ENCODE results near the gene ZRANB1.

Gene ZRANB1

DNA sequence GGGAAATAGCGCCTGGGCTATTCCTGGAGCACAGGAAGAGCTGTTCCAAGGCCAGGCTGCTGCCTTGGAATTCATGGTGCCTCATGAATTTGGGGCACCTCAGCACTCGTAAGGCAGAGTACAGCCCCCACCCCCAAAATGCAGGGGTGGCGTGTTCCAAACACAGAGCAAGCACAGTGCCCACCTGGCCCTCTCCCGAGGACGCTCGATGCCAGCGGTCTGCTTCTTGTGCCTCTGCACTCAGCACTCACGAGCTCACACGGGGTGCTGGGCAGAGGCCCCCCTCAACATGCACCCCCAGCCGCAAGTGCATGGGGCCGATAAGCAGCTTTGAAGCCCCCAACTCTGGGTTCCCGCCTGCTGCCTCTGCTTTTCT is 60.1 kb downstream of the ZRANB1 start:
- no peaks in the 10 kb centered on the region for H3K4me1 ChIP-seq (ENCODE audit: insufficient read depth, low read length, severe bottlenecking)
- no peak overlapping the region for H3K27ac ChIP-seq (ENCODE audit: low read depth, low read length, poor library complexity, severe bottlenecking)
- H3K4me2 ChIP-seq (ENCODE audit: low read length) = no peak overlapping the region
- TF ChIP-seq EZH2 (IDR thresholded peaks at IDR 0.05; ENCODE audit: borderline replicate concordance, low read length) (no peak), CTCF (IDR thresholded peaks at IDR 0.05; ENCODE audit: low read length) (no peak)
- H3K27me3 ChIP-seq (ENCODE audit: insufficient read depth, low read length) = 0 out of 2 replicates have a peak, but pooled peaks cover 4% of the 10 kb centered on the region
- H4K20me1 ChIP-seq (ENCODE audit: insufficient read depth, low read length) = no peaks in the 10 kb centered on the region
- H2AFZ ChIP-seq (ENCODE audit: low read length) = no peak overlapping the region
- no peaks in the 10 kb centered on the region for H3K9me3 ChIP-seq (ENCODE audit: low read length)
- no peaks in the 10 kb centered on the region for H3K9me2 ChIP-seq (ENCODE audit: low read depth, low read length)
- no peaks in the 10 kb centered on the region for H3K36me3 ChIP-seq (ENCODE audit: insufficient read depth, low read length)
- no peaks in the 10 kb centered on the region for H3F3A ChIP-seq (ENCODE audit: insufficient read depth, low read length)
- no peak overlapping the region for H3K9ac ChIP-seq (ENCODE audit: low read length)
- no peak overlapping the region for H3K4me3 ChIP-seq (ENCODE audit: low read depth, low read length, poor library complexity, severe bottlenecking)
- no peaks in the 10 kb centered on the region for H3K79me2 ChIP-seq (ENCODE audit: insufficient read depth, low read length)

DNA sequence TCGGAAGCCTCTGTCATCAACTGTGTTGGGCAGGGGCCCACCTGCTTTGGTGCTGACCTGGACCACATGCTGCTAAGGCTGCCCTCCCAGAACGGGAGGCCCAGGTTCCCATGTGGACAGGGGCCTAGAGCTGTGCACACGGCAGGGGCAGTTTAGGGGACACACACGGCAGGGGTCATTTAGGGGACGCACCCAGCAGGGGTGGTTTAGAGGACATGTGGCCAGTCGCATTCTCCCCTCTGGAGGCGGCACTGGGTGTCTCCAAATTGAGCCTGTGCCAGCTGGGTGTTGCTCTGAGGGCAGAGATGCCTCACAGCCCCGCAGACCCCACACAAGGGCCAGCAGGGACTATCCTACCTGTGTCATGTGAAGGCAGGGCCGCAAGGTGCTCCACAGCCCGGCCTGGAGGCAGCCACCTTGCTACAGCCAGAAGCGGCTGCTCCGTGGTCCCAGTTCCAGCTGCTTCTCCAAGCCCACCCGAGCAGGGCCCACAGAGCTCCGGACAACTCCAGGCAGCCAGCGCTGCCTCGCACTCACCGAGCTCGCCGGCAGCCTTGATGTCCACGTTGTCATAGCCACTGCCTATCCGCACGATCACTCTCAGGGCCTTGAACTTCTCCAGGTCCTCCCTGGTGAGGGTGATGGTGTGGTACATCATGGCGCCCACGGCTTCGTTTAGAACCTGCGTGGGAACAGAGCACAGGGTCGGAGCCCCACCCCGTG is 60.7 kb downstream of the ZRANB1 start:
- Histone ChIP-seq H3K4me2 (ENCODE audit: low read length) (no peak overlapping the region), H3K36me3 (ENCODE audit: insufficient read depth, low read length) (no peaks in the 10 kb centered on the region), H4K20me1 (ENCODE audit: insufficient read depth, low read length) (no peaks in the 10 kb centered on the region), H3K9me2 (ENCODE audit: low read depth, low read length) (no peaks in the 10 kb centered on the region), H3K9ac (ENCODE audit: low read length) (no peak overlapping the region), H3K9me3 (ENCODE audit: low read length) (no peaks in the 10 kb centered on the region), H3K4me1 (ENCODE audit: insufficient read depth, low read length, severe bottlenecking) (no peaks in the 10 kb centered on the region), H3K79me2 (ENCODE audit: insufficient read depth, low read length) (no peaks in the 10 kb centered on the region), H3K4me3 (ENCODE audit: low read depth, low read length, poor library complexity, severe bottlenecking) (no peak overlapping the region), H3K27ac (ENCODE audit: low read depth, low read length, poor library complexity, severe bottlenecking) (no peak overlapping the region), H3F3A (ENCODE audit: insufficient read depth, low read length) (no peaks in the 10 kb centered on the region), H3K27me3 (ENCODE audit: insufficient read depth, low read length) (0 out of 2 replicates have a peak, but pooled peaks cover 4% of the 10 kb centered on the region), H2AFZ (ENCODE audit: low read length) (no peak overlapping the region)
- TF ChIP-seq EZH2 (IDR thresholded peaks at IDR 0.05; ENCODE audit: borderline replicate concordance, low read length) (no peak), CTCF (IDR thresholded peaks at IDR 0.05; ENCODE audit: low read length) (no peak)

DNA sequence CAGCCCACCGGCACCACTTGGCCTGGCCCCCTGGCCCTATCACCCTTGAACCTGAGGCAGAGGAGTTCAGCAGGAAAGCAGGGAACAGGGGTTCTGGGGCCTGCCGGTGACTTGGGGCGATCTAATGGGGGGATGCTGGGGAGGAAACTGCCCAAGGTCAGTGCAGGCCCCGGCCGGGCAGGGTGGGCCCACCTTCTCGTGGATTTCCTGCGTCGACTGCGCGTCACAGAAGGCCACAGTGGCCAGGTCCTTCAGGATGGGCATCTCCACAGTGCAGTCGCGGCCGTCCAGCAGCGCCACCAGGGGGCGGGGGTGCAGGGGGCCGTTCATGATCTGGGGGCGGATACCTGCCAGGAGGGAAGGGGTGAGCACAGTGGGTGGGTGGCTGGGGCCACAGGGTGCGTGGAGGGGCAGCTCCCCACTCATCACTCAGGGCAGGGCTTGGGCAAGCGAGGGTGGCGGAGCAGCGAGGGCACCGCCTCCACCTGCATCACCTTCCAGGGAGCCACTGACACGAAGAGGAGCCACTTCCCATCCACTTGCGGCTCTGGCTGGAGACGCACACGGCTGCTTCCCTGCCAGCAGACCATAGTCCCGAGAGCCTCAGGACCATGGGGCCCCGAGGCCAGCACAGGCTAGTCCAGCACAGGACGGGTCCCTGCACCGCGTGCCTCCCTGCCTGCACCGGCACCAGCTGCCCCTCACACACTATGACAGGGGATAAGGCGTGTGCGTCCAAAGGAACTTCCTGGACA is 61.4 kb downstream of the ZRANB1 start:
- Histone ChIP-seq H3F3A (ENCODE audit: insufficient read depth, low read length) (no peaks in the 10 kb centered on the region), H3K27me3 (ENCODE audit: insufficient read depth, low read length) (0 out of 2 replicates have a peak, but pooled peaks cover 4% of the 10 kb centered on the region), H3K9ac (ENCODE audit: low read length) (no peak overlapping the region), H4K20me1 (ENCODE audit: insufficient read depth, low read length) (no peaks in the 10 kb centered on the region), H3K36me3 (ENCODE audit: insufficient read depth, low read length) (no peaks in the 10 kb centered on the region), H3K79me2 (ENCODE audit: insufficient read depth, low read length) (no peaks in the 10 kb centered on the region), H3K27ac (ENCODE audit: low read depth, low read length, poor library complexity, severe bottlenecking) (no peak overlapping the region), H2AFZ (ENCODE audit: low read length) (no peak overlapping the region), H3K4me1 (ENCODE audit: insufficient read depth, low read length, severe bottlenecking) (no peaks in the 10 kb centered on the region), H3K4me2 (ENCODE audit: low read length) (no peak overlapping the region), H3K9me2 (ENCODE audit: low read depth, low read length) (no peaks in the 10 kb centered on the region), H3K9me3 (ENCODE audit: low read length) (no peaks in the 10 kb centered on the region), H3K4me3 (ENCODE audit: low read depth, low read length, poor library complexity, severe bottlenecking) (no peak overlapping the region)
- no peak; the same call in 1 of the 2 replicates for TF ChIP-seq CTCF (IDR thresholded peaks at IDR 0.05; ENCODE audit: low read length)
- TF ChIP-seq EZH2 (IDR thresholded peaks at IDR 0.05; ENCODE audit: borderline replicate concordance, low read length) = no peak

All from OCI-LY1 (cell line).